PC-9 (cell line): ENCODE results near the gene HOXD4.

Source experiments
- CTCF ChIP-seq: fragments of 200-600 bp; sonication (generic); conservative IDR thresholded peaks from 2 replicates; pipeline ENCODE4 v1.6.1; 2017; ENCODE audit warnings: mixed run types, antibody characterized with exemption, mild to moderate bottlenecking, moderate library complexity
- EZH2 ChIP-seq: fragments of 200-600 bp; sonication (generic); IDR thresholded peaks from 2 replicates; pipeline ENCODE4 v1.8.0; 2017; ENCODE audit warnings: antibody characterized with exemption, low read depth

- no peak for TF ChIP-seq CTCF
- no peak for TF ChIP-seq EZH2
These were observed 9.9 kb downstream of the HOXD4 start for GRCh38 chr2:176160986-176161824.
